Putamen (tissue), 1 donor: ENCODE results near the gene SLC4A7.

Source experiments
- DNase-seq: peaks from one replicate; pipeline ENCODE4 v3.0.0-alpha.2; 2016; ENCODE audit warnings: low spot score

SLC4A7 gene

GRCh38 chr3:27325419-27325818 lies 158.8 kb downstream of the SLC4A7 start:
- no peak for DNase-seq

GRCh38 chr3:27324686-27325085 lies 159.5 kb downstream of the SLC4A7 start:
- no peak for DNase-seq

- DNase-seq, result no peak
Observed at GRCh38 chr3:27323087-27323570, 161.1 kb downstream of the SLC4A7 start.
